IMR-90 (cell line): ENCODE results near the gene MPC2. TPM values are rescaled to one million over a fixed set of nuclear protein-coding genes. Genes with fewer than 3 reads are reported as not detected.
A peak's percentile ranks its signal among the peaks of the same experiment; 100 is the strongest.

Source experiments
- ATAC-seq: fragments of 200-7000 bp; cut with Tn5 transposase; 2 replicates; pipeline ENCODE4 v1.9.1; 2020; ENCODE audit warnings: low read depth, mild to moderate bottlenecking, moderate library complexity
- BruUV-seq: library from RNA; stranded (reverse); fragments of 400-500 nt; replicated peaks from 2 replicates; lab custom pipeline; 2021; lab: Mats Ljungman, UMichigan
- CTCF ChIA-PET: fragments of 300-600 bp; formaldehyde crosslinking; extraction: SDS; loops from one replicate; lab custom pipeline; 2021; ENCODE audit warnings: antibody characterized with exemption; lab: Yijun Ruan, JAX
- POLR2A ChIA-PET: fragments of 300-600 bp; sonication (Branson Sonifier 250); formaldehyde crosslinking; loops from one replicate; lab custom pipeline; 2022; ENCODE audit warnings: antibody characterized with exemption; ENCODE audit not compliant: unreplicated experiment; lab: Charles Lee
- DNase-seq: peaks from one replicate; pipeline ENCODE4 v3.0.0; 2013
- H2AFZ ChIP-seq: replicated peaks from 2 replicates; pipeline ENCODE3; 2013; ENCODE audit warnings: low read length, mild to moderate bottlenecking; ENCODE audit not compliant: poor library complexity
- H2AK5ac ChIP-seq: 2 replicates; pipeline ENCODE4 v1.6.1; 2013; ENCODE audit warnings: low read depth, low read length, inconsistent platforms
- H2AK9ac ChIP-seq: replicated peaks from 2 replicates; pipeline ENCODE3; 2013; ENCODE audit warnings: mild to moderate bottlenecking, low read depth, low read length, moderate library complexity; ENCODE audit not compliant: poor library complexity
- H2BK120ac ChIP-seq: 2 replicates; pipeline ENCODE4 v1.6.1; 2013; ENCODE audit warnings: low read depth, low read length, inconsistent platforms
- H2BK15ac ChIP-seq: 3 replicates; pipeline ENCODE4 v1.6.1; 2013; ENCODE audit warnings: low read depth, low read length, inconsistent platforms
- H2BK20ac ChIP-seq: 2 replicates; pipeline ENCODE4 v1.6.1; 2013; ENCODE audit warnings: low read depth, mild to moderate bottlenecking, inconsistent platforms, low read length, moderate library complexity
- H2BK5ac ChIP-seq: 2 replicates; pipeline ENCODE4 v1.6.1; 2013; ENCODE audit warnings: mild to moderate bottlenecking, low read depth, low read length, inconsistent platforms; ENCODE audit not compliant: poor library complexity, severe bottlenecking
- H3K14ac ChIP-seq: replicated peaks from 2 replicates; pipeline ENCODE4 v1.6.1; 2013; ENCODE audit warnings: low read depth, low read length, inconsistent platforms
- H3K18ac ChIP-seq: 2 replicates; pipeline ENCODE4 v1.6.1; 2013; ENCODE audit warnings: low read depth, low read length, control low read depth
- H3K23ac ChIP-seq: 2 replicates; pipeline ENCODE4 v1.6.1; 2013; ENCODE audit warnings: low read depth, low read length, inconsistent platforms
- H3K27ac ChIP-seq: 2 replicates; pipeline ENCODE4 v1.5.1; 2013; ENCODE audit warnings: mild to moderate bottlenecking, control low read depth, low read length; ENCODE audit not compliant: insufficient read depth
- H3K27me3 ChIP-seq: 2 replicates; pipeline ENCODE4 v1.6.1; 2013; ENCODE audit warnings: low read length; ENCODE audit not compliant: control insufficient read depth, insufficient read depth
- H3K36me3 ChIP-seq: 2 replicates; pipeline ENCODE4 v1.6.1; 2013; ENCODE audit warnings: low read length, mixed read lengths; ENCODE audit not compliant: control insufficient read depth, insufficient read depth
- H3K4ac ChIP-seq: 2 replicates; pipeline ENCODE4 v1.6.1; 2013; ENCODE audit warnings: low read depth, low read length, inconsistent platforms
- H3K4me1 ChIP-seq: 2 replicates; pipeline ENCODE4 v1.6.1; 2013; ENCODE audit warnings: low read length, mixed read lengths; ENCODE audit not compliant: control insufficient read depth, insufficient read depth
- H3K4me2 ChIP-seq: 2 replicates; pipeline ENCODE4 v1.6.1; 2013; ENCODE audit warnings: low read depth, mild to moderate bottlenecking, control low read depth, low read length, moderate library complexity
- H3K4me3 ChIP-seq: 2 replicates; pipeline ENCODE4 v1.5.1; 2013; ENCODE audit warnings: low read depth, mild to moderate bottlenecking, control low read depth, low read length, moderate library complexity; ENCODE audit not compliant: insufficient read depth
- H3K56ac ChIP-seq: 2 replicates; pipeline ENCODE4 v1.6.1; 2013; ENCODE audit warnings: low read length, inconsistent platforms; ENCODE audit not compliant: insufficient read depth; ENCODE audit errors: extremely low read depth
- H3K79me1 ChIP-seq, 2 experiments: 2 replicates each; pipeline ENCODE4 v1.6.1; 2013; ENCODE audit warnings: low read length in 2 of 2, inconsistent platforms in 1 of 2, low read depth in 1 of 2
- H3K9ac ChIP-seq: 2 replicates; pipeline ENCODE4 v1.6.1; 2013; ENCODE audit warnings: low read depth, low read length, control low read depth
- H3K9me1 ChIP-seq: 2 replicates; pipeline ENCODE4 v1.6.1; 2013; ENCODE audit warnings: low read length, inconsistent platforms; ENCODE audit not compliant: insufficient read depth
- H3K9me3 ChIP-seq: 2 replicates; pipeline ENCODE4 v1.6.1; 2013; ENCODE audit warnings: low read length; ENCODE audit not compliant: control insufficient read depth, insufficient read depth
- H4K20me1 ChIP-seq: 2 replicates; pipeline ENCODE4 v1.6.1; 2013; ENCODE audit warnings: low read length, inconsistent platforms; ENCODE audit not compliant: insufficient read depth
- H4K5ac ChIP-seq: 2 replicates; pipeline ENCODE4 v1.6.1; 2013; ENCODE audit warnings: mild to moderate bottlenecking, low read depth, low read length, control low read depth
- H4K8ac ChIP-seq, 2 experiments: 2 replicates each; pipeline ENCODE4 v1.6.1; 2013; ENCODE audit warnings: low read depth in 2 of 2, low read length in 2 of 2, control low read depth in 1 of 2, inconsistent platforms in 1 of 2
- H4K91ac ChIP-seq: 2 replicates; pipeline ENCODE4 v1.6.1; 2013; ENCODE audit warnings: low read depth, low read length, inconsistent platforms; ENCODE audit not compliant: insufficient read depth
- BHLHE40 ChIP-seq: fragments of 150-350 bp; IDR thresholded peaks from 2 replicates; pipeline ENCODE4 v1.6.1; 2016; ENCODE audit warnings: mild to moderate bottlenecking, low read depth, low read length
- CEBPB ChIP-seq: IDR thresholded peaks from 2 replicates; pipeline ENCODE4 v1.6.1; 2012; ENCODE audit warnings: low read depth, low read length, improper control_type of control experiment
- CHD1 ChIP-seq: IDR thresholded peaks from 2 replicates; pipeline ENCODE4 v1.6.1; 2012; ENCODE audit warnings: low read depth, low read length, improper control_type of control experiment
- ELK1 ChIP-seq: fragments of 150-350 bp; IDR thresholded peaks from 2 replicates; pipeline ENCODE4 v1.6.1; 2016; ENCODE audit warnings: low read depth, mild to moderate bottlenecking, low read length, moderate library complexity, borderline replicate concordance
- FOS ChIP-seq: fragments of 150-350 bp; IDR thresholded peaks from 2 replicates; pipeline ENCODE4 v1.6.1; 2016; ENCODE audit warnings: low read depth, low read length
- MAFK ChIP-seq: IDR thresholded peaks from 2 replicates; pipeline ENCODE4 v1.6.1; 2012; ENCODE audit warnings: low read depth, low read length, improper control_type of control experiment
- MAZ ChIP-seq: IDR thresholded peaks from 2 replicates; pipeline ENCODE4 v1.6.1; 2012; ENCODE audit warnings: low read depth, mild to moderate bottlenecking, low read length, improper control_type of control experiment, moderate library complexity, borderline replicate concordance
- MXI1 ChIP-seq: IDR thresholded peaks from 2 replicates; pipeline ENCODE4 v1.6.1; 2012; ENCODE audit warnings: low read depth, mild to moderate bottlenecking, low read length, moderate library complexity, borderline replicate concordance
- NFE2L2 ChIP-seq: fragments of 150-350 bp; IDR thresholded peaks from 2 replicates; pipeline ENCODE4 v1.6.1; 2016; ENCODE audit warnings: low read depth, mild to moderate bottlenecking, low read length
- POLR2A ChIP-seq: IDR thresholded peaks from 2 replicates; pipeline ENCODE4 v1.6.1; 2012; ENCODE audit warnings: mild to moderate bottlenecking, low read depth, low read length
- RAD21 ChIP-seq: IDR thresholded peaks from 2 replicates; pipeline ENCODE4 v1.6.1; 2012; ENCODE audit warnings: low read length, improper control_type of control experiment
- RCOR1 ChIP-seq: IDR thresholded peaks from 2 replicates; pipeline ENCODE4 v1.6.1; 2012; ENCODE audit warnings: mild to moderate bottlenecking, low read length, improper control_type of control experiment; ENCODE audit not compliant: insufficient replicate concordance
- RFX5 ChIP-seq: IDR thresholded peaks from 2 replicates; pipeline ENCODE4 v1.8.0; 2012; ENCODE audit warnings: low read depth, mild to moderate bottlenecking, low read length, moderate library complexity
- SMC3 ChIP-seq: fragments of 150-350 bp; IDR thresholded peaks from 2 replicates; pipeline ENCODE4 v1.6.1; 2016; ENCODE audit warnings: low read depth, mild to moderate bottlenecking, antibody characterized with exemption, low read length, moderate library complexity
- WGBS, 2 experiments: methylation state at CpG; one replicate each; pipeline versions ENCODE4 v1.1.5 to v1.1.7; 2013; ENCODE audit warnings: missing lambda C conversion rate in 2 of 2; ENCODE audit not compliant: insufficient read length in 1 of 2; ENCODE audit errors: extremely low coverage in 2 of 2; 5-methylcytosine and 5-hydroxymethylcytosine counted together
- dilution Hi-C: fragments of 300-500 bp; cut with HindIII; formaldehyde crosslinking; loops from one replicate; pipeline ENCODE4 v1.14.3; 2018; ENCODE audit warnings: low sequenced_read_pairs; ENCODE audit not compliant: unreplicated experiment
- in situ Hi-C: fragments of 300-500 bp; cut with MboI; formaldehyde crosslinking; loops from 3 replicates; pipeline ENCODE4 v1.14.3; 2019; ENCODE audit warnings: low sequenced_read_pairs, inconsistent platforms, mixed read lengths
- intact Hi-C: fragments of 100-400 bp; cut with micrococcal nuclease; formaldehyde crosslinking; loops from 2 replicates; pipeline ENCODE4 v1.10.0; 2022
- polyA plus RNA-seq, 3 experiments: library from polyadenylated mRNA; depleted of rRNA; stranded (reverse); fragments of >200 nt; gene quantifications; 2 replicates each; pipeline ENCODE4 v1.2.3, GENCODE V29; 2012; ENCODE audit warnings: low replicate concordance in 1 of 3
- total RNA-seq: library from RNA; depleted of rRNA; stranded (reverse); fragments of >200 nt; gene quantifications from 2 replicates; pipeline ENCODE4 v1.2.3, GENCODE V29; 2012
- TF ChIP-seq, protein P1 (sequence below): conservative IDR thresholded peaks from 2 replicates; pipeline ENCODE4 v1.5.1; 2012; ENCODE audit warnings: mild to moderate bottlenecking, low read depth, low read length, improper control_type of control experiment
- TF ChIP-seq, protein P2 (sequence below): fragments of 150-350 bp; IDR thresholded peaks from 2 replicates; pipeline ENCODE4 v1.6.1; 2017; ENCODE audit warnings: mild to moderate bottlenecking, antibody characterized with exemption, low read length, low read depth

MPC2 gene
- total and polyA plus RNA-seq, 2 of the 4 experiments (the other 2 are of a cell fraction), result 35.0 to 42.9 TPM

DNA sequence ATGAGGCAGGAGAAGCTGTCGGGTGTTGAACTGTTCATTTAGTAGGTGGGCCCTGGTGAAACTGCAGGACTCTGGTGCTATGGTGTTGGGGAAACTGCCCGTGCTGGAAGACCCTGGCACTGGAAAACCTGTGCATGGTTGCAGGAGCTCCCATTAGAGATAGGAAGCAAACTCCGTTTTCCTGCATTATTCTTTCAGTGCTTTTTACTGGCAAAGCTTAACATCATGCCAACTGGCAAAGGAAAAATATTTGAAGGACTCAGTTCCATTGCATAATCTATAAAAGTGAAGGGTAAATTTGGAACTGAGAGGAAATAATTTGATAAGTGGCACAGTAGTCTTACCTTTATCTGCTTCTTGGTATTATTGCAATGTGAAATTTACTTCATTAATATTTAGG is 31.7 kb upstream of the MPC2 start:
- Histone ChIP-seq H3K23ac (no peak overlapping the region), H2AK5ac (no peak overlapping the region), H4K91ac (no peak overlapping the region), H3K4ac (no peak overlapping the region), H3K18ac (no peak overlapping the region), H3K9me1 (no peaks in the 10 kb centered on the region), H2AK9ac (no peak overlapping the region), H2BK15ac (no peak overlapping the region), H2AFZ (no peak overlapping the region), H3K27ac (no peak overlapping the region), H2BK120ac (no peak overlapping the region), H3K4me1 (no peaks in the 10 kb centered on the region), H3K9me3 (no peaks in the 10 kb centered on the region), H2BK5ac (no peak overlapping the region), H3K4me2 (no peak overlapping the region), H3K27me3 (no peaks in the 10 kb centered on the region), H3K79me1 (peaks cover 21 to 41% of the 10 kb centered on the region in 2 experiments; a peak in 3 of 4 replicates), H3K9ac (no peak overlapping the region), H4K8ac (no peak overlapping the region), H3K4me3 (no peak overlapping the region), H2BK20ac (no peak overlapping the region), H3K56ac (no peak overlapping the region), H4K20me1 (peaks cover 10% of the 10 kb centered on the region; the same call in 1 of the 2 replicates), H3K14ac (no peak overlapping the region), H3K36me3 (peaks cover 7% of the 10 kb centered on the region), H4K5ac (no peak overlapping the region)
- POLR2A ChIA-PET, result no interaction called here
- ATAC-seq (no peak), DNase-seq (no peak)
- whole genome bisulfite sequencing, 2 experiments, result 75% methylated on average over 1 of the region's 3 CpGs; no CpG with 5 or more reads in 1 of the 2 experiments
- CTCF ChIA-PET, result no interaction called here
- no peak for TF ChIP-seq MXI1
- no peak for TF ChIP-seq CEBPB
- no peak for TF ChIP-seq ELK1
- no peak for TF ChIP-seq NFE2L2
- no peak for TF ChIP-seq FOS
- TF ChIP-seq POLR2A, result no peak
- TF ChIP-seq SMC3, result no peak
- TF ChIP-seq, protein P1, sequence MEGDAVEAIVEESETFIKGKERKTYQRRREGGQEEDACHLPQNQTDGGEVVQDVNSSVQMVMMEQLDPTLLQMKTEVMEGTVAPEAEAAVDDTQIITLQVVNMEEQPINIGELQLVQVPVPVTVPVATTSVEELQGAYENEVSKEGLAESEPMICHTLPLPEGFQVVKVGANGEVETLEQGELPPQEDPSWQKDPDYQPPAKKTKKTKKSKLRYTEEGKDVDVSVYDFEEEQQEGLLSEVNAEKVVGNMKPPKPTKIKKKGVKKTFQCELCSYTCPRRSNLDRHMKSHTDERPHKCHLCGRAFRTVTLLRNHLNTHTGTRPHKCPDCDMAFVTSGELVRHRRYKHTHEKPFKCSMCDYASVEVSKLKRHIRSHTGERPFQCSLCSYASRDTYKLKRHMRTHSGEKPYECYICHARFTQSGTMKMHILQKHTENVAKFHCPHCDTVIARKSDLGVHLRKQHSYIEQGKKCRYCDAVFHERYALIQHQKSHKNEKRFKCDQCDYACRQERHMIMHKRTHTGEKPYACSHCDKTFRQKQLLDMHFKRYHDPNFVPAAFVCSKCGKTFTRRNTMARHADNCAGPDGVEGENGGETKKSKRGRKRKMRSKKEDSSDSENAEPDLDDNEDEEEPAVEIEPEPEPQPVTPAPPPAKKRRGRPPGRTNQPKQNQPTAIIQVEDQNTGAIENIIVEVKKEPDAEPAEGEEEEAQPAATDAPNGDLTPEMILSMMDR, result no peak
- no peak for TF ChIP-seq MAZ
- no peak for TF ChIP-seq RAD21
- TF ChIP-seq, protein P2, sequence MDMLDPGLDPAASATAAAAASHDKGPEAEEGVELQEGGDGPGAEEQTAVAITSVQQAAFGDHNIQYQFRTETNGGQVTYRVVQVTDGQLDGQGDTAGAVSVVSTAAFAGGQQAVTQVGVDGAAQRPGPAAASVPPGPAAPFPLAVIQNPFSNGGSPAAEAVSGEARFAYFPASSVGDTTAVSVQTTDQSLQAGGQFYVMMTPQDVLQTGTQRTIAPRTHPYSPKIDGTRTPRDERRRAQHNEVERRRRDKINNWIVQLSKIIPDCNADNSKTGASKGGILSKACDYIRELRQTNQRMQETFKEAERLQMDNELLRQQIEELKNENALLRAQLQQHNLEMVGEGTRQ, result no peak
- TF ChIP-seq MAFK, result no peak
- TF ChIP-seq BHLHE40, result no peak
- TF ChIP-seq CHD1, result no peak
- no peak for TF ChIP-seq RCOR1
- no peak for TF ChIP-seq RFX5
- in situ Hi-C loops, result no loop called here
- dilution Hi-C loops, result no loop called here
- intact Hi-C loops, result no loop called here
- BruUV-seq, result TSS peak; percentile 27
